SK-N-SH treated with all-trans-retinoic acid at 6 μM for 48 hours (cell line): Measurements from ENCODE around the gene PER2.

Experiments used
- CREB5 ChIP-seq: fragments of 250-450 bp; sonication (Bioruptor Pico); IDR thresholded peaks from 2 replicates; pipeline ENCODE4 v1.5.1; 2020; ENCODE audit warnings: low read depth, mild to moderate bottlenecking, moderate library complexity
- CSDC2 ChIP-seq: fragments of 250-450 bp; sonication (Bioruptor Pico); IDR thresholded peaks from 2 replicates; pipeline ENCODE4 v1.5.0; 2020; ENCODE audit warnings: mild to moderate bottlenecking, moderate library complexity
- ESRRG ChIP-seq: fragments of 250-450 bp; sonication (Bioruptor Pico); IDR thresholded peaks from 2 replicates; pipeline ENCODE4 v1.6.1; 2021; ENCODE audit warnings: mild to moderate bottlenecking
- GLIS3 ChIP-seq: fragments of 250-450 bp; sonication (Bioruptor Pico); IDR thresholded peaks from 2 replicates; pipeline ENCODE4 v1.5.0; 2020; ENCODE audit warnings: mild to moderate bottlenecking, moderate library complexity
- PATZ1 ChIP-seq: fragments of 250-450 bp; sonication (Bioruptor Pico); IDR thresholded peaks from 2 replicates; pipeline ENCODE4 v1.8.0; 2020; ENCODE audit warnings: mild to moderate bottlenecking, moderate library complexity, borderline replicate concordance
- POU6F1 ChIP-seq: fragments of 250-450 bp; sonication (Bioruptor Pico); IDR thresholded peaks from 2 replicates; pipeline ENCODE4 v1.8.0; 2021; ENCODE audit warnings: low read depth, mild to moderate bottlenecking, moderate library complexity, borderline replicate concordance
- TCF4 ChIP-seq: fragments of 250-450 bp; sonication (Bioruptor Pico); IDR thresholded peaks from 2 replicates; pipeline ENCODE4 v1.8.0; 2021; ENCODE audit warnings: mild to moderate bottlenecking, moderate library complexity, borderline replicate concordance
- ZFP3 ChIP-seq: fragments of 250-450 bp; sonication (Bioruptor Pico); IDR thresholded peaks from 2 replicates; pipeline ENCODE4 v1.5.0; 2020; ENCODE audit warnings: mild to moderate bottlenecking, moderate library complexity
- ZNF565 ChIP-seq: fragments of 450-650 bp; formaldehyde crosslinking; conservative IDR thresholded peaks from 2 replicates; pipeline ENCODE4 v1.5.0; 2020; ENCODE audit warnings: low read depth, mild to moderate bottlenecking, moderate library complexity

- TF ChIP-seq ZNF565 (CRISPR knock-in tag) (no peak), PATZ1 (CRISPR knock-in tag) (no peak), POU6F1 (CRISPR knock-in tag) (no peak), ZFP3 (no peak), CREB5 (CRISPR knock-in tag) (no peak), ESRRG (CRISPR knock-in tag) (no peak), GLIS3 (CRISPR knock-in tag) (no peak), CSDC2 (CRISPR knock-in tag) (no peak), TCF4 (no peak)
Observed at GRCh38 chr2:238320246-238320647, 31.8 kb upstream of the PER2 start, which contains the start of gene TRAF3IP1.
